Measurements from ENCODE around the gene FRMPD4.
"Not testable (repeated sequence)": the region's sequence is repeated elsewhere in the genome, so short reads cannot be mapped to it uniquely, and the experiment has no call there.

FRMPD4 gene

DNA sequence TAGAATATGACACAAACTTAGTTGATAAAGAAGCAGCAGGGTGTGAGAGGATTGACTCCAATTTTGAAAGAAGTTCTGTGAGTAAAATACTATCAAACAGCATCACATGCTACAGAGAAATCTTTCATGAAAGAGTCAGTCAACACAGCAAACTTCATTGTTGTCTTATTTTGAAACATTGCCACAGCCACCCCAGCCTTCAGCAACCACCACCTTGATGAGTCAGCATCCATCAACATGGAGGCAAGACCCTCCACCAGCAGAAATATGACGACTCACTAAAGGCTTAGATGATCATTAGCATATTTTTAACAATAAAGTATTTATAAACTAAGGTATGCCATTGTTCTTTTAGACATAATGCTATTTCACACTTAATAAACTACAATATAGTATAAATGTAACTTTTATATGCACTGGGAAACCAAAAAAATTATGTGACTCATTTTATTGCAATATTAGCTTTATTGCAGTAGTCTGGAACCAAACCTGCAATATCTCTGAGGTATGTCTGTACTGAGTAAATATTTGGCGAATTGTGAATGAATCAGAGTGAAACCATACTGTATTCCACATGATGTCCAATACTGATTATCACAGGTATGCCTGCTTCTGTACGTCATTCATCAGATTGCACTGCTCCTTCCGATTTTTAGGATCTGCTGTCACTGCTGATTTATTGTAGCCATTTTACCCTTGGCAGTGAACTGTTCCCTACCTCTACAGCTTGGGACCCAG, 11.6 kb downstream of the FRMPD4 start:
- no peaks in the 10 kb centered on the region for H3K27me3 ChIP-seq (replicated peaks; ENCODE audit: control insufficient read depth, insufficient read depth, low read length)
- H3K36me3 ChIP-seq (ENCODE audit: control insufficient read depth, insufficient read depth, low read length) = no peaks in the 10 kb centered on the region
- H3K4me3 ChIP-seq (replicated peaks; ENCODE audit: low read depth, low read length) = no peak overlapping the region
- no peak for DNase-seq (ENCODE audit: extremely low read depth, insufficient read length)
- no peak for TF ChIP-seq CTCF (IDR thresholded peaks at IDR 0.05; ENCODE audit: insufficient read depth, low read length, poor library complexity, severe bottlenecking)

GRCh38 chrX:12153317-12153716, 15.0 kb downstream of the FRMPD4 start:
- Histone ChIP-seq H3K4me3 (replicated peaks; ENCODE audit: low read depth, low read length) (no peak overlapping the region), H3K36me3 (ENCODE audit: control insufficient read depth, insufficient read depth, low read length) (no peaks in the 10 kb centered on the region), H3K27me3 (replicated peaks; ENCODE audit: control insufficient read depth, insufficient read depth, low read length) (no peaks in the 10 kb centered on the region)
- DNase-seq (ENCODE audit: extremely low read depth, insufficient read length) = no peak
- TF ChIP-seq CTCF (IDR thresholded peaks at IDR 0.05; ENCODE audit: insufficient read depth, low read length, poor library complexity, severe bottlenecking) = no peak

GRCh38 chrX:12153741-12154140, 15.5 kb downstream of the FRMPD4 start:
- no peaks in the 10 kb centered on the region for H3K27me3 ChIP-seq (replicated peaks; ENCODE audit: control insufficient read depth, insufficient read depth, low read length)
- DNase-seq (ENCODE audit: extremely low read depth, insufficient read length) = no peak
- no peaks in the 10 kb centered on the region for H3K36me3 ChIP-seq (ENCODE audit: control insufficient read depth, insufficient read depth, low read length)
- no peak for TF ChIP-seq CTCF (IDR thresholded peaks at IDR 0.05; ENCODE audit: insufficient read depth, low read length, poor library complexity, severe bottlenecking)
- H3K4me3 ChIP-seq (replicated peaks; ENCODE audit: low read depth, low read length) = no peak overlapping the region

GRCh38 chrX:12159799-12160198, 21.5 kb downstream of the FRMPD4 start:
- TF ChIP-seq CTCF (IDR thresholded peaks at IDR 0.05; ENCODE audit: insufficient read depth, low read length, poor library complexity, severe bottlenecking) = no peak
- Histone ChIP-seq H3K36me3 (ENCODE audit: control insufficient read depth, insufficient read depth, low read length) (no peaks in the 10 kb centered on the region), H3K4me3 (replicated peaks; ENCODE audit: low read depth, low read length) (no peak overlapping the region), H3K27me3 (replicated peaks; ENCODE audit: control insufficient read depth, insufficient read depth, low read length) (no peaks in the 10 kb centered on the region; the same call in 1 of the 2 replicates)
- no peak for DNase-seq (ENCODE audit: extremely low read depth, insufficient read length)

GRCh38 chrX:12162420-12162819, 24.1 kb downstream of the FRMPD4 start:
- no peak for TF ChIP-seq CTCF (IDR thresholded peaks at IDR 0.05; ENCODE audit: insufficient read depth, low read length, poor library complexity, severe bottlenecking)
- H3K4me3 ChIP-seq (replicated peaks; ENCODE audit: low read depth, low read length) = no peak overlapping the region
- no peaks in the 10 kb centered on the region for H3K36me3 ChIP-seq (ENCODE audit: control insufficient read depth, insufficient read depth, low read length)
- DNase-seq (ENCODE audit: extremely low read depth, insufficient read length) = no peak
- no peaks in the 10 kb centered on the region; the same call in 1 of the 2 replicates for H3K27me3 ChIP-seq (replicated peaks; ENCODE audit: control insufficient read depth, insufficient read depth, low read length)

GRCh38 chrX:12164180-12164579, 25.9 kb downstream of the FRMPD4 start:
- not testable (repeated sequence) for H3K36me3 ChIP-seq (ENCODE audit: control insufficient read depth, insufficient read depth, low read length); H3K27me3 ChIP-seq (replicated peaks; ENCODE audit: control insufficient read depth, insufficient read depth, low read length); DNase-seq (ENCODE audit: extremely low read depth, insufficient read length); H3K4me3 ChIP-seq (replicated peaks; ENCODE audit: low read depth, low read length)

Measured in GM06990 (cell line).